HepG2 (cell line): ENCODE measurements around the gene CDCA5. TPM values are rescaled to one million over a fixed set of nuclear protein-coding genes. Genes with fewer than 3 reads are reported as not detected.

ENCODE experiments used
- FIP1L1 ChIP-seq: fragments of 200-400 bp; formaldehyde crosslinking; IDR thresholded peaks from 2 replicates; pipeline ENCODE4 v1.6.1; 2018; ENCODE audit warnings: low read depth, mild to moderate bottlenecking, low read length, moderate library complexity, borderline replicate concordance; ENCODE audit not compliant: insufficient read depth
- KDM6A ChIP-seq: IDR thresholded peaks from 2 replicates; pipeline ENCODE4 v1.6.1; 2016; ENCODE audit warnings: low read depth
- MIXL1 ChIP-seq: IDR thresholded peaks from 2 replicates; pipeline ENCODE4 v1.6.1; 2016
- MLXIP ChIP-seq: sonication (generic); formaldehyde crosslinking; IDR thresholded peaks from 2 replicates; pipeline ENCODE4 v1.9.0; 2021; ENCODE audit warnings: missing genetic modification reagents, borderline replicate concordance
- NFE2L2 ChIP-seq: fragments of 150-350 bp; IDR thresholded peaks from 2 replicates; pipeline ENCODE4 v1.6.1; 2014; ENCODE audit warnings: low read length
- NFKB2 ChIP-seq: sonication (generic); formaldehyde crosslinking; IDR thresholded peaks from 2 replicates; pipeline ENCODE4 v1.4.0; 2020; ENCODE audit warnings: missing genetic modification reagents, borderline replicate concordance
- NR2F2 ChIP-seq: IDR thresholded peaks from 2 replicates; pipeline ENCODE4 v1.6.1; 2012; ENCODE audit warnings: low read depth, inconsistent platforms, borderline replicate concordance
- POLR2AphosphoS5 ChIP-seq: IDR thresholded peaks from 2 replicates; pipeline ENCODE4 v1.6.1; 2012; ENCODE audit warnings: low read depth, low read length
- SP5 ChIP-seq: IDR thresholded peaks from 2 replicates; pipeline ENCODE4 v1.6.1; 2016; ENCODE audit warnings: low read depth, borderline replicate concordance
- ZBTB46 ChIP-seq: sonication (generic); formaldehyde crosslinking; IDR thresholded peaks from 2 replicates; pipeline ENCODE4 v1.4.0; 2020; ENCODE audit warnings: mild to moderate bottlenecking, missing genetic modification reagents, borderline replicate concordance
- ZFY ChIP-seq: sonication (generic); formaldehyde crosslinking; IDR thresholded peaks from 2 replicates; pipeline ENCODE4 v1.4.0; 2020; ENCODE audit warnings: missing genetic modification reagents
- ZNF12 ChIP-seq: sonication (generic); formaldehyde crosslinking; IDR thresholded peaks from 2 replicates; pipeline ENCODE4 v1.5.0; 2020; ENCODE audit warnings: missing genetic modification reagents
- ZNF282 ChIP-seq: fragments of 450-650 bp; IDR thresholded peaks from 2 replicates; pipeline ENCODE4 v1.6.1; 2018; ENCODE audit not compliant: partially characterized antibody
- ZNF501 ChIP-seq: sonication (generic); formaldehyde crosslinking; IDR thresholded peaks from 2 replicates; pipeline ENCODE4 v1.5.1; 2020; ENCODE audit warnings: mild to moderate bottlenecking, moderate library complexity, missing genetic modification reagents
- ZNF598 ChIP-seq: sonication (generic); formaldehyde crosslinking; IDR thresholded peaks from 2 replicates; pipeline ENCODE4 v1.5.1; 2020; ENCODE audit warnings: mild to moderate bottlenecking, missing genetic modification reagents, borderline replicate concordance
- ZNF704 ChIP-seq: sonication (generic); formaldehyde crosslinking; IDR thresholded peaks from 2 replicates; pipeline ENCODE4 v1.8.1; 2023; ENCODE audit warnings: mild to moderate bottlenecking, inconsistent platforms, moderate library complexity, missing genetic modification reagents, borderline replicate concordance
- polyA plus RNA-seq, 8 experiments: library from polyadenylated mRNA; depleted of rRNA in 3 of 8; stranded (reverse) in 7 of 8; unstranded in 1 of 8; fragments of >200 nt; fragmentation: Illumina TruSeq in 4 of 8; extraction: Trizol in 4 of 8; gene quantifications; 2 replicates each; pipeline versions ENCODE4 v1.2.1 to v1.2.3, GENCODE V29; 2011 to 2016; ENCODE audit warnings: low read depth in 4 of 8, missing spikeins in 1 of 8, mixed read lengths in 1 of 8; ENCODE audit not compliant: insufficient read depth in 1 of 8
- total RNA-seq, 5 experiments: library from RNA; depleted of rRNA; stranded (reverse); fragments of >200 nt; fragmentation: Illumina TruSeq; extraction: Trizol; gene quantifications; 2 replicates each; pipeline ENCODE4 v1.2.3, GENCODE V29; 2016; ENCODE audit warnings: low read depth in 1 of 5
- TF ChIP-seq, protein P1 (sequence below): sonication (generic); formaldehyde crosslinking; conservative IDR thresholded peaks from 2 replicates; pipeline ENCODE4 v1.5.0; 2020; ENCODE audit warnings: missing genetic modification reagents
- TF ChIP-seq, protein P2 (sequence below): sonication (generic); formaldehyde crosslinking; IDR thresholded peaks from 2 replicates; pipeline ENCODE4 v1.5.1; 2020; ENCODE audit warnings: mild to moderate bottlenecking, missing genetic modification reagents

The CDCA5 gene
- total and polyA plus RNA-seq, 2 of the 13 experiments (the other 11 are each of a cell fraction or from before 2014, with no cell fraction given), result 13.5 to 50.6 TPM

- TF ChIP-seq FIP1L1 (peak; percentile 97), KDM6A (CRISPR knock-in tag) (no peak), SP5 (CRISPR knock-in tag) (no peak), MIXL1 (CRISPR knock-in tag) (peak; percentile 49; the same call in 1 of the 2 replicates), ZNF598 (0 out of 2 replicates have a peak, but pooled peaks have one; percentile 46), ZNF501 (CRISPR knock-in tag) (peak; percentile 68; the same call in 1 of the 2 replicates), ZNF12 (0 out of 2 replicates have a peak, but pooled peaks have one; percentile 34), NFE2L2 (no peak), ZNF282 (no peak), NR2F2 (no peak), ZFY (peak; percentile 69), POLR2AphosphoS5 (peak; percentile 99), MLXIP (CRISPR knock-in tag) (peak; percentile 58; the same call in 1 of the 2 replicates), ZNF704 (CRISPR knock-in tag) (0 out of 2 replicates have a peak, but pooled peaks have one; percentile 42), NFKB2 (peak; percentile 36; the same call in 1 of the 2 replicates), ZBTB46 (CRISPR knock-in tag) (no peak)
- TF ChIP-seq, protein P1, sequence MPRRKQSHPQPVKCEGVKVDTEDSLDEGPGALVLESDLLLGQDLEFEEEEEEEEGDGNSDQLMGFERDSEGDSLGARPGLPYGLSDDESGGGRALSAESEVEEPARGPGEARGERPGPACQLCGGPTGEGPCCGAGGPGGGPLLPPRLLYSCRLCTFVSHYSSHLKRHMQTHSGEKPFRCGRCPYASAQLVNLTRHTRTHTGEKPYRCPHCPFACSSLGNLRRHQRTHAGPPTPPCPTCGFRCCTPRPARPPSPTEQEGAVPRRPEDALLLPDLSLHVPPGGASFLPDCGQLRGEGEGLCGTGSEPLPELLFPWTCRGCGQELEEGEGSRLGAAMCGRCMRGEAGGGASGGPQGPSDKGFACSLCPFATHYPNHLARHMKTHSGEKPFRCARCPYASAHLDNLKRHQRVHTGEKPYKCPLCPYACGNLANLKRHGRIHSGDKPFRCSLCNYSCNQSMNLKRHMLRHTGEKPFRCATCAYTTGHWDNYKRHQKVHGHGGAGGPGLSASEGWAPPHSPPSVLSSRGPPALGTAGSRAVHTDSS, result no peak; the same call in 1 of the 2 replicates
- TF ChIP-seq, protein P2, sequence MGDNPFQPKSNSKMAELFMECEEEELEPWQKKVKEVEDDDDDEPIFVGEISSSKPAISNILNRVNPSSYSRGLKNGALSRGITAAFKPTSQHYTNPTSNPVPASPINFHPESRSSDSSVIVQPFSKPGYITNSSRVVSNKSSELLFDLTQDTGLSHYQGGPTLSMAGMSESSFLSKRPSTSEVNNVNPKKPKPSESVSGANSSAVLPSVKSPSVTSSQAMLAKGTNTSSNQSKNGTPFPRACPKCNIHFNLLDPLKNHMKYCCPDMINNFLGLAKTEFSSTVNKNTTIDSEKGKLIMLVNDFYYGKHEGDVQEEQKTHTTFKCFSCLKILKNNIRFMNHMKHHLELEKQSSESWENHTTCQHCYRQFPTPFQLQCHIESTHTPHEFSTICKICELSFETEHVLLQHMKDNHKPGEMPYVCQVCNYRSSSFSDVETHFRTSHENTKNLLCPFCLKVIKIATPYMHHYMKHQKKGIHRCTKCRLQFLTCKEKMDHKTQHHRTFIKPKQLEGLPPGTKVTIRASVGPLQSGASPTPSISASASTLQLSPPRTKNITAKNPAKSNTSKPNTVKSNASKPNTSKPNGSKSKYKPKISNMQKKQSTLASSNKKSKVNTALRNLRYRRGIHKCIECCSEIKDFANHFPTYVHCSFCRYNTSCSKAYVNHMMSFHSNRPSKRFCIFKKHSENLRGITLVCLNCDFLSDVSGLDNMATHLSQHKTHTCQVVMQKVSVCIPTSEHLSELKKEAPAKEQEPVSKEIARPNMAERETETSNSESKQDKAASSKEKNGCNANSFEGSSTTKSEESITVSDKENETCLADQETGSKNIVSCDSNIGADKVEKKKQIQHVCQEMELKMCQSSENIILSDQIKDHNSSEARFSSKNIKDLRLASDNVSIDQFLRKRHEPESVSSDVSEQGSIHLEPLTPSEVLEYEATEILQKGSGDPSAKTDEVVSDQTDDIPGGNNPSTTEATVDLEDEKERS, result peak; percentile 52; the same call in 1 of the 2 replicates
Observed at GRCh38 chr11:65111744-65112545, 28.1 kb upstream of the CDCA5 start, which contains the start of gene TM7SF2 (continued).
